ENCODE results near the gene RBM23.

Gene RBM23

DNA sequence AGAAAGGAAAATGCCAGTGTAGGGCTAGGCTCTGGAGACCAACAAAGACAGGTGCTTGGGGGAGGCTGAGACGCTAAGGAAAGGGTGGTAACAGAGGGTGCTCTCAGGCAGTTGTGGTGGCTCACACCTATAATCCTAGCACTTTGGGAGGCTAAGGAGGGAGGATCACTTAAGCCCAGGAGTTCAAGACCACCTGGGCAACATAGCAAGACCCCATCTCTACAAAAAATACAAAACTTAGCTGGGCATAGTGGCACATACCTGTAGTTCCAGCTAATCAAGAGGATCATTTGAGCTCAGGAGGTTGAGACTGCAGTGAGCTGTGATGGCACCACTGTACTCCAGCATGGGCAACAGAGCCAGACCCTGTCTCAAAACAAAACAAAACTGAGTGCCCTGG is 23.5 kb downstream of the RBM23 start:
- no peak overlapping the region for H3K4me3 ChIP-seq (ENCODE audit: low read depth, low read length)
- TF ChIP-seq MYC (IDR thresholded peaks at IDR 0.05; ENCODE audit: low read depth, low read length) (no peak), POLR2A (IDR thresholded peaks at IDR 0.05; ENCODE audit: extremely low read depth, insufficient read length) (no peak)
- TF ChIP-seq, protein P1, sequence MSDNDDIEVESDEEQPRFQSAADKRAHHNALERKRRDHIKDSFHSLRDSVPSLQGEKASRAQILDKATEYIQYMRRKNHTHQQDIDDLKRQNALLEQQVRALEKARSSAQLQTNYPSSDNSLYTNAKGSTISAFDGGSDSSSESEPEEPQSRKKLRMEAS (IDR thresholded peaks at IDR 0.05; ENCODE audit: low read depth, low read length), result no peak
- TF ChIP-seq, protein P2, sequence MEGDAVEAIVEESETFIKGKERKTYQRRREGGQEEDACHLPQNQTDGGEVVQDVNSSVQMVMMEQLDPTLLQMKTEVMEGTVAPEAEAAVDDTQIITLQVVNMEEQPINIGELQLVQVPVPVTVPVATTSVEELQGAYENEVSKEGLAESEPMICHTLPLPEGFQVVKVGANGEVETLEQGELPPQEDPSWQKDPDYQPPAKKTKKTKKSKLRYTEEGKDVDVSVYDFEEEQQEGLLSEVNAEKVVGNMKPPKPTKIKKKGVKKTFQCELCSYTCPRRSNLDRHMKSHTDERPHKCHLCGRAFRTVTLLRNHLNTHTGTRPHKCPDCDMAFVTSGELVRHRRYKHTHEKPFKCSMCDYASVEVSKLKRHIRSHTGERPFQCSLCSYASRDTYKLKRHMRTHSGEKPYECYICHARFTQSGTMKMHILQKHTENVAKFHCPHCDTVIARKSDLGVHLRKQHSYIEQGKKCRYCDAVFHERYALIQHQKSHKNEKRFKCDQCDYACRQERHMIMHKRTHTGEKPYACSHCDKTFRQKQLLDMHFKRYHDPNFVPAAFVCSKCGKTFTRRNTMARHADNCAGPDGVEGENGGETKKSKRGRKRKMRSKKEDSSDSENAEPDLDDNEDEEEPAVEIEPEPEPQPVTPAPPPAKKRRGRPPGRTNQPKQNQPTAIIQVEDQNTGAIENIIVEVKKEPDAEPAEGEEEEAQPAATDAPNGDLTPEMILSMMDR (IDR thresholded peaks at IDR 0.05; ENCODE audit: low read depth, low read length), result no peak
- no peak for DNase-seq (ENCODE audit: low read depth)

DNA sequence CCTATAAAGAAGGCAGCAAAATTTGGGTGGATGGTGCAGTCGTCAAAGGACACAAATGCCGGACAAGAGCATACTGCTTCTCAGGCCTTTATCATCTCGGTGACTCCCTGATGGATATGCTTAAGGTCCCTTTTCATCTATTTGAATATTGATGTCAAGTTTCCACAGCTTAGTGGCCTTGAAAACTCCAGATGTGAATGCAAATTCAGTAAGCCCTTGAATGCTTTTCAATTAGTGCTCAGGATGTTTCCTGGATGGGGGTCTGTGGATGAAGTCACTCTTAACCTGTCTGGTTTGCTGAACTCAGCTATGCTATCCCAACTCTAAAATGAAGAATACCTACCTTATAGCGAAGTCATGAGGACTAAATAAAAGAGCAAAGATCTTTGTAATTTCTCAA is 25.2 kb downstream of the RBM23 start:
- no peak for DNase-seq (ENCODE audit: low read depth)
- no peak overlapping the region for H3K4me3 ChIP-seq (ENCODE audit: low read depth, low read length)
- TF ChIP-seq POLR2A (IDR thresholded peaks at IDR 0.05; ENCODE audit: extremely low read depth, insufficient read length), result no peak
- TF ChIP-seq, protein P2 (IDR thresholded peaks at IDR 0.05; ENCODE audit: low read depth, low read length), result no peak
- TF ChIP-seq, protein P1 (IDR thresholded peaks at IDR 0.05; ENCODE audit: low read depth, low read length), result no peak
- TF ChIP-seq MYC (IDR thresholded peaks at IDR 0.05; ENCODE audit: low read depth, low read length), result no peak

DNA sequence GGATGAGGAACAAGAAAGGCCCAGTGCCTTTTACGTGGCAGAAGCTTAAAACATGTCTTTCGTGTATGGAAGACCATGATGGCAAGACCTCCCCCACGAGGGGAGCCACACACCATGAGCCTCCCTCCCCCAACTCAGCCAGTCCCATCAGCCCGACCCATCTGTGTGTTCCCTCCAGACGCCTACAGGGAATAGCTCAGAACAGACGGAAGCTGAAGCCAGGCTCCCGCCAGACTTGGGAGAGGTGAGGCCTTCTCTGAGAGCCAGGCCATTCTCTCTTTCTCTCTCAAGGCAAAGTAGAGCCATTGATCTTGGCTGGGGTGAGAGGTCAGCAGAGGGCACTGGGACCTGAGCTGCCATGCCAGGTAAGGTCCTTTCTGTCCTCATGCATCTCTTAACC is 26.5 kb downstream of the RBM23 start:
- H3K4me3 ChIP-seq (ENCODE audit: low read depth, low read length), result no peak overlapping the region
- TF ChIP-seq, protein P1 (IDR thresholded peaks at IDR 0.05; ENCODE audit: low read depth, low read length), result no peak
- TF ChIP-seq, protein P2 (IDR thresholded peaks at IDR 0.05; ENCODE audit: low read depth, low read length), result no peak
- no peak for TF ChIP-seq POLR2A (IDR thresholded peaks at IDR 0.05; ENCODE audit: extremely low read depth, insufficient read length)
- no peak for TF ChIP-seq MYC (IDR thresholded peaks at IDR 0.05; ENCODE audit: low read depth, low read length)
- no peak for DNase-seq (ENCODE audit: low read depth)

DNA sequence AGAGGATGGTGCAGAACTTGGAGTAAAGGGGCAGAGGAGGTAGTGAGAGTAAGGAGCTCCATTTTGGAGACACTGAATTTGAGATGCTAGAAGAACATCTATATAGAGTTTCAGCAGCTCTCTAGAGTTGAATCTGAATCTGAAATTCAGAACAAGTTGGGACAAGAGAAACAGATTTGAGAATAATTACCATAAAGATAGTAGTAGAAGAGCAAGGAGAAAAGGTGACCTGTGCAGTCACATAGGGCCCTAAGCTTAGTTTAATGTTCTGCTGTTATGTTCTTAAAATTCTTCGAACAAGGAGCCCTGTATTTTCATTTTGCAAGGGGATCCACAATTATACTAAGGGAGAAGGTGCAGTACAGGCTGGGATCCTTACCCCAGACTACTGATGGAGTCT is 28.5 kb downstream of the RBM23 start:
- H3K4me3 ChIP-seq (ENCODE audit: low read depth, low read length), result no peak overlapping the region
- TF ChIP-seq POLR2A (IDR thresholded peaks at IDR 0.05; ENCODE audit: extremely low read depth, insufficient read length) (no peak), MYC (IDR thresholded peaks at IDR 0.05; ENCODE audit: low read depth, low read length) (no peak)
- TF ChIP-seq, protein P2 (IDR thresholded peaks at IDR 0.05; ENCODE audit: low read depth, low read length), result no peak
- TF ChIP-seq, protein P1 (IDR thresholded peaks at IDR 0.05; ENCODE audit: low read depth, low read length), result no peak
- DNase-seq (ENCODE audit: low read depth), result no peak

DNA sequence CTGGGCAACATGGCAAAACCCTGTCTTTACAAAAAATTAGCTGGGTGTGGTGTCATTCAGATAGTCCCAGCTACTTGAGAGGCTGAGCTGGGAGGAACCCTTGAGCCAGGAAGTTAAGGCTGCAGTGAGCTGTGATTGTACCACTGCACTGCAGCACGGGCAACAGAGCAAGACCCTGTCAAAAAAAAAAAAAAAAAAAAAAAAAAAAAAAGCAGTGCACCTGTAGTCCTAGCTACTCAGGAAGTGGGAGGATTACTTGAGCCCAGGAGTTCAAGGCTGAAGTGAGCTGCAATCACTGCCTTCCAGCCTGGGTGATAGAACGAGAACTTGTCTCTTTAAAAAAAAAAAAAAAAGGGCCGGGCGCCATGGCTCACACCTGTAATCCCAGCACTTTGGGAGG is 30.3 kb downstream of the RBM23 start:
- TF ChIP-seq, protein P1 (IDR thresholded peaks at IDR 0.05; ENCODE audit: low read depth, low read length), result no peak
- TF ChIP-seq POLR2A (IDR thresholded peaks at IDR 0.05; ENCODE audit: extremely low read depth, insufficient read length) (no peak), MYC (IDR thresholded peaks at IDR 0.05; ENCODE audit: low read depth, low read length) (no peak)
- TF ChIP-seq, protein P2 (IDR thresholded peaks at IDR 0.05; ENCODE audit: low read depth, low read length), result no peak
- no peak for DNase-seq (ENCODE audit: low read depth)
- H3K4me3 ChIP-seq (ENCODE audit: low read depth, low read length), result no peak overlapping the region

DNA sequence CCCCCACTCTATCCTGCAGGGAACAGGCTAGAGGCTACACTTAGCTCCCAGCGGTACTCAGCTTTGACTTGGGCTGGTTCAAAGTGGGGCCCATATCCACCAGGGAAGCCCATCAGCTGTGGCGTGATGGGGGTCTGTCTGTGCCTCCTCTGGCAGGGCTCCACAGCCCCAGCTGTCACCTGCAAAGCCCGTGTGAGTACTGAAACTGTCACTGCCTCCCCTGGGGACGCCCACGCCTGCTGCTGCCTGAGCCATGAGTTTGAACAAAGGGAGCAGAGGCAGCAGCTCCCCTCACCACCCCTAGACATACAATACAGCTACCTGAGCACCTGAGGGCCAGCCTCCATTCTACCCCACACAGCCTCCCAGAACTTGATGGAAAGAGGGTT is 31.0 kb downstream of the RBM23 start:
- DNase-seq (ENCODE audit: low read depth), result no peak
- H3K4me3 ChIP-seq (ENCODE audit: low read depth, low read length), result peak overlapping the region; percentile 85
- TF ChIP-seq, protein P1 (IDR thresholded peaks at IDR 0.05; ENCODE audit: low read depth, low read length), result no peak
- TF ChIP-seq MYC (IDR thresholded peaks at IDR 0.05; ENCODE audit: low read depth, low read length), result no peak
- TF ChIP-seq, protein P2 (IDR thresholded peaks at IDR 0.05; ENCODE audit: low read depth, low read length), result no peak
- no peak for TF ChIP-seq POLR2A (IDR thresholded peaks at IDR 0.05; ENCODE audit: extremely low read depth, insufficient read length)
